A673 (cell line): ENCODE results near the gene HRH1. TPM values are rescaled to one million over a fixed set of nuclear protein-coding genes. Genes with fewer than 3 reads are reported as not detected.
"Not testable (repeated sequence)": the region's sequence is repeated elsewhere in the genome, so short reads cannot be mapped to it uniquely, and the experiment has no call there.

Experiments used
- BruUV-seq: library from RNA; stranded (reverse); fragments of 400-500 nt; replicated peaks from 2 replicates; lab custom pipeline; 2021; lab: Mats Ljungman, UMichigan
- CTCF ChIA-PET: fragments of 300-600 bp; sonication (Branson Sonifier 250); formaldehyde crosslinking; loops from one replicate; lab custom pipeline; 2022; ENCODE audit warnings: antibody characterized with exemption; lab: Charles Lee
- POLR2A ChIA-PET: fragments of 300-600 bp; sonication (Branson Sonifier 250); formaldehyde crosslinking; loops from one replicate; lab custom pipeline; 2022; ENCODE audit warnings: antibody characterized with exemption; ENCODE audit not compliant: low non-redundant PET; lab: Charles Lee
- DNase-seq: peaks from one replicate; pipeline ENCODE4 v3.0.0-alpha.2; 2015; ENCODE audit warnings: low spot score
- H3K27ac ChIP-seq: fragments of 200-600 bp; sonication (generic); 2 replicates; pipeline ENCODE4 v1.5.1; 2016; ENCODE audit warnings: mixed run types, low read depth, mild to moderate bottlenecking, mixed read lengths, antibody characterized with exemption, low read length; ENCODE audit not compliant: poor library complexity, severe bottlenecking
- H3K27me3 ChIP-seq: fragments of 200-600 bp; sonication (generic); replicated peaks from 2 replicates; pipeline ENCODE4 v1.6.1; 2017; ENCODE audit warnings: mixed run types, low read depth, mild to moderate bottlenecking, mixed read lengths, antibody characterized with exemption, low read length; ENCODE audit not compliant: insufficient read depth, poor library complexity
- H3K36me3 ChIP-seq: fragments of 200-600 bp; sonication (generic); 2 replicates; pipeline ENCODE4 v1.6.1; 2016; ENCODE audit warnings: mixed run types, mild to moderate bottlenecking, mixed read lengths, antibody characterized with exemption, low read length; ENCODE audit not compliant: insufficient read depth, poor library complexity, severe bottlenecking
- H3K4me1 ChIP-seq: fragments of 200-600 bp; sonication (generic); 2 replicates; pipeline ENCODE4 v1.6.1; 2017; ENCODE audit warnings: mixed run types, mild to moderate bottlenecking, mixed read lengths, antibody characterized with exemption, low read length; ENCODE audit not compliant: insufficient read depth, poor library complexity, severe bottlenecking
- H3K4me3 ChIP-seq: fragments of 200-600 bp; sonication (generic); 2 replicates; pipeline ENCODE4 v1.5.1; 2016; ENCODE audit warnings: low read depth, mixed run types, mild to moderate bottlenecking, mixed read lengths, low read length; ENCODE audit not compliant: poor library complexity, severe bottlenecking
- H3K9me3 ChIP-seq: fragments of 200-600 bp; sonication (generic); 2 replicates; pipeline ENCODE4 v1.6.1; 2016; ENCODE audit warnings: mixed run types, low read depth, mild to moderate bottlenecking, mixed read lengths, antibody characterized with exemption, low read length; ENCODE audit not compliant: poor library complexity, severe bottlenecking
- EZH2 ChIP-seq: fragments of 200-600 bp; sonication (generic); IDR thresholded peaks from 2 replicates; pipeline ENCODE4 v1.6.1; 2017; ENCODE audit warnings: borderline replicate concordance, low read depth, mild to moderate bottlenecking, mixed read lengths, antibody characterized with exemption, low read length; ENCODE audit not compliant: poor library complexity, severe bottlenecking
- intact Hi-C: fragments of 100-400 bp; cut with micrococcal nuclease; formaldehyde crosslinking; loops from one replicate; pipeline ENCODE4 v1.10.0; 2022; ENCODE audit not compliant: unreplicated experiment
- total RNA-seq: library from RNA; stranded (reverse); gene quantifications from 2 replicates; pipeline ENCODE4 v1.2.3, GENCODE V29; 2021
- TF ChIP-seq, protein P1 (sequence below): fragments of 300-800, 200-600 bp; sonication (generic); conservative IDR thresholded peaks from 2 replicates; pipeline ENCODE4 v1.5.1; 2017; ENCODE audit warnings: low read depth, mild to moderate bottlenecking, antibody characterized with exemption, low read length, moderate library complexity, mixed read lengths

Gene HRH1
- total RNA-seq, 1 experiment from 2014 or later: 0.92 TPM

GRCh38 chr3:11213810-11214450 is 59.6 kb downstream of the HRH1 start:
- no peaks in the 10 kb centered on the region for H3K9me3 ChIP-seq
- TF ChIP-seq, protein P1, sequence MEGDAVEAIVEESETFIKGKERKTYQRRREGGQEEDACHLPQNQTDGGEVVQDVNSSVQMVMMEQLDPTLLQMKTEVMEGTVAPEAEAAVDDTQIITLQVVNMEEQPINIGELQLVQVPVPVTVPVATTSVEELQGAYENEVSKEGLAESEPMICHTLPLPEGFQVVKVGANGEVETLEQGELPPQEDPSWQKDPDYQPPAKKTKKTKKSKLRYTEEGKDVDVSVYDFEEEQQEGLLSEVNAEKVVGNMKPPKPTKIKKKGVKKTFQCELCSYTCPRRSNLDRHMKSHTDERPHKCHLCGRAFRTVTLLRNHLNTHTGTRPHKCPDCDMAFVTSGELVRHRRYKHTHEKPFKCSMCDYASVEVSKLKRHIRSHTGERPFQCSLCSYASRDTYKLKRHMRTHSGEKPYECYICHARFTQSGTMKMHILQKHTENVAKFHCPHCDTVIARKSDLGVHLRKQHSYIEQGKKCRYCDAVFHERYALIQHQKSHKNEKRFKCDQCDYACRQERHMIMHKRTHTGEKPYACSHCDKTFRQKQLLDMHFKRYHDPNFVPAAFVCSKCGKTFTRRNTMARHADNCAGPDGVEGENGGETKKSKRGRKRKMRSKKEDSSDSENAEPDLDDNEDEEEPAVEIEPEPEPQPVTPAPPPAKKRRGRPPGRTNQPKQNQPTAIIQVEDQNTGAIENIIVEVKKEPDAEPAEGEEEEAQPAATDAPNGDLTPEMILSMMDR: no peak
- TF ChIP-seq EZH2: no peak

DNA sequence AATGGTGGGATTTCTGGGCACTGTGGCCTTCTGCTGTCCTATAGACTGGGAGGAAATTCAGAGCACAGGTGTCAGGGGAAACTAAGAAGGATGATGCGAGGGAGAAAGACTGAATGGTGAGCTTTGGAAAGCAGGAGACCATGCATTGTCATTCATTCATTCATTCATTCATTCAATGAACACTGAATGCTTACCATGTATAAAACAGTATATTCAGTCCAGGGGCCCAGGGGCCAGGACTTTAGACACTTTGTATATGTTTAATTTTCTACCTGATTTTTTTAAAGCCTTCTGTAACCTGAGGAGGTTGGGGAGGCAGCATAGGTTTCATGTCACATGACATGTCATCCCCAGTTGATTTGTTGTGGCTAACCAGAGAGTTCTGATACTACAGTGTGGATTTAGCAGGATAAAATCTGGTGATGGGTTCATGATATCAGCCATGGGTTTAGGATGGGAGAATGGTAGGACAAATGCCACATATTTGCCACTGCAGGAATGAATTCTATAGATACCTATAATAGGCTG is 60.2 kb downstream of the HRH1 start:
- Histone ChIP-seq H3K4me3 (no peak overlapping the region), H3K27ac (no peak overlapping the region), H3K27me3 (no peaks in the 10 kb centered on the region), H3K36me3 (no peaks in the 10 kb centered on the region), H3K9me3 (no peaks in the 10 kb centered on the region), H3K4me1 (no peaks in the 10 kb centered on the region)
- intact Hi-C loops: no loop called here
- no peak for TF ChIP-seq EZH2
- TF ChIP-seq, protein P1: no peak
- POLR2A ChIA-PET: no interaction called here
- BruUV-seq: no TSS peak
- CTCF ChIA-PET: no interaction called here
- DNase-seq: no peak

More at GRCh38 chr3:11213810-11214450, 59.6 kb downstream of the HRH1 start:
- ChIA-PET POLR2A (interaction anchor here (0.6 kb wide), 1 partner anchor 298 kb away, joined by 3 read pairs; no protein-coding TSS in a partner anchor), CTCF (no interaction called here)
- intact Hi-C loops: no loop called here
- no peak for DNase-seq
- Histone ChIP-seq H3K27ac (no peak overlapping the region), H3K4me1 (no peaks in the 10 kb centered on the region), H3K27me3 (no peaks in the 10 kb centered on the region), H3K4me3 (no peak overlapping the region), H3K36me3 (no peaks in the 10 kb centered on the region)
- no TSS peak for BruUV-seq

- POLR2A ChIA-PET, H3K4me3 ChIP-seq, intact Hi-C loops, BruUV-seq, H3K27me3 ChIP-seq, H3K36me3 ChIP-seq, H3K27ac ChIP-seq, DNase-seq, H3K9me3 ChIP-seq, H3K4me1 ChIP-seq, CTCF ChIA-PET: not testable (repeated sequence)
Measured at GRCh38 chr3:11217370-11217769, 63.1 kb downstream of the HRH1 start.
